Smooth muscle cell (in vitro differentiated cells): ENCODE measurements around the gene CACNA1A. TPM values are rescaled to one million over a fixed set of nuclear protein-coding genes. Genes with fewer than 3 reads are reported as not detected.

ENCODE experiments used
- DNase-seq: peaks from one replicate; lab custom pipeline; 2025; ENCODE audit not compliant: unreplicated experiment; lab: John Stamatoyannopoulos, UW
- H2AFZ ChIP-seq: fragments of 200-600 bp; sonication (generic); 2 replicates; pipeline ENCODE4 v1.6.0; 2016; ENCODE audit warnings: antibody characterized with exemption, low read depth, mild to moderate bottlenecking
- H3F3A ChIP-seq: fragments of 200-600 bp; sonication (generic); 2 replicates; pipeline ENCODE4 v1.6.0; 2017; ENCODE audit warnings: antibody characterized with exemption, low read depth
- H3K27ac ChIP-seq: fragments of 200-600 bp; sonication (generic); 2 replicates; pipeline ENCODE4 v1.5.1; 2016; ENCODE audit warnings: low read depth, mild to moderate bottlenecking
- H3K27me3 ChIP-seq: fragments of 200-600 bp; sonication (generic); 2 replicates; pipeline ENCODE4 v1.6.1; 2016; ENCODE audit warnings: low read depth, mild to moderate bottlenecking
- H3K36me3 ChIP-seq: fragments of 200-600 bp; sonication (generic); 2 replicates; pipeline ENCODE4 v1.5.1; 2016; ENCODE audit warnings: low read depth
- H3K4me1 ChIP-seq: fragments of 200-600 bp; sonication (generic); 2 replicates; pipeline ENCODE4 v1.5.1; 2016; ENCODE audit warnings: low read depth
- H3K4me2 ChIP-seq: fragments of 200-600 bp; sonication (generic); 2 replicates; pipeline ENCODE4 v1.6.0; 2016; ENCODE audit warnings: mild to moderate bottlenecking
- H3K4me3 ChIP-seq: fragments of 200-600 bp; sonication (generic); 2 replicates; pipeline ENCODE4 v1.5.1; 2016; ENCODE audit warnings: mild to moderate bottlenecking
- H3K79me2 ChIP-seq: fragments of 200-600 bp; sonication (generic); 2 replicates; pipeline ENCODE4 v1.6.0; 2016; ENCODE audit warnings: low read depth, mild to moderate bottlenecking
- H3K9ac ChIP-seq: fragments of 200-600 bp; sonication (generic); 2 replicates; pipeline ENCODE4 v1.6.0; 2016; ENCODE audit warnings: low read depth
- H3K9me3 ChIP-seq: fragments of 200-600 bp; sonication (generic); replicated peaks from 2 replicates; pipeline ENCODE4 v1.5.1; 2016; ENCODE audit warnings: low read depth
- H4K20me1 ChIP-seq: fragments of 200-600 bp; sonication (generic); 2 replicates; pipeline ENCODE4 v1.6.0; 2016; ENCODE audit warnings: low read depth
- CTCF ChIP-seq: fragments of 200-600 bp; sonication (generic); IDR thresholded peaks from 2 replicates; pipeline ENCODE4 v1.5.1; 2017; ENCODE audit warnings: borderline replicate concordance, mild to moderate bottlenecking, antibody characterized with exemption; ENCODE audit not compliant: insufficient read depth, poor library complexity, severe bottlenecking
- WGBS: methylation state at CpG from one replicate; pipeline ENCODE4 v1.1.7; 2016; ENCODE audit warnings: low lambda C conversion rate; 5-methylcytosine and 5-hydroxymethylcytosine counted together
- polyA plus RNA-seq: library from polyadenylated mRNA; unstranded; fragments of >200 nt; fragmentation: Nextera tagmentation; extraction: Ambion mirVana; gene quantifications from 2 replicates; pipeline ENCODE4 v1.2.1, GENCODE V29; 2016
- total RNA-seq: library from RNA; depleted of rRNA; stranded (reverse); fragments of >200 nt; gene quantifications from 2 replicates; pipeline ENCODE4 v1.2.3, GENCODE V29; 2014

The CACNA1A gene
- total and polyA plus RNA-seq, 2 experiments from 2014 or later, result 1.3 to 3.0 TPM

DNA sequence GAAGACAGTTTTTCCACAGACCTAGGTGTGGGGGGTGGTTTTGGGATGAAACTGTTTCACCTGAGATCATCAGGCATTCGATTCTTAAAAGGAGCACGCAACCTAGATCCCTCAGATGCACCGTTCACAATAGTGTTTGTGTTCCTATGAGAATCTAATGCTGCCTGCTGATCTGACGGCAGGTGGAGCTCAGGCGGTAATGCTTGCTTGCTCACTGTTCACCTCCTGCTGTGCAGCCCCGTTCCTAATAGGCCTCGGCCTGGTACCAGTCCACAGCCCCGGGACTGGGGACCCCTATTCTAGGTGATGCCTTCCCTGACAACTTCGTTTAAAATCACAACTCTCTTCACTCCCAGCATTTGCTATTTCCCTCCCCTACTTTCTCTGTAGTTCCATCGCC, 206.4 kb downstream of the CACNA1A start:
- no peaks in the 10 kb centered on the region for H4K20me1 ChIP-seq
- H3F3A ChIP-seq, result no peaks in the 10 kb centered on the region
- 74% methylated on average over 10 of the region's 10 CpGs for WGBS
- H3K9ac ChIP-seq, result no peak overlapping the region
- H3K36me3 ChIP-seq, result no peaks in the 10 kb centered on the region
- H3K9me3 ChIP-seq, result no peaks in the 10 kb centered on the region
- no peaks in the 10 kb centered on the region for H3K79me2 ChIP-seq
- no peak for TF ChIP-seq CTCF
- no peak overlapping the region for H3K4me2 ChIP-seq
- H3K4me1 ChIP-seq, result no peaks in the 10 kb centered on the region
- no peak overlapping the region for H3K27ac ChIP-seq
- DNase-seq, result no peak
- H2AFZ ChIP-seq, result no peak overlapping the region
- no peak overlapping the region for H3K4me3 ChIP-seq
- H3K27me3 ChIP-seq, result no peaks in the 10 kb centered on the region

DNA sequence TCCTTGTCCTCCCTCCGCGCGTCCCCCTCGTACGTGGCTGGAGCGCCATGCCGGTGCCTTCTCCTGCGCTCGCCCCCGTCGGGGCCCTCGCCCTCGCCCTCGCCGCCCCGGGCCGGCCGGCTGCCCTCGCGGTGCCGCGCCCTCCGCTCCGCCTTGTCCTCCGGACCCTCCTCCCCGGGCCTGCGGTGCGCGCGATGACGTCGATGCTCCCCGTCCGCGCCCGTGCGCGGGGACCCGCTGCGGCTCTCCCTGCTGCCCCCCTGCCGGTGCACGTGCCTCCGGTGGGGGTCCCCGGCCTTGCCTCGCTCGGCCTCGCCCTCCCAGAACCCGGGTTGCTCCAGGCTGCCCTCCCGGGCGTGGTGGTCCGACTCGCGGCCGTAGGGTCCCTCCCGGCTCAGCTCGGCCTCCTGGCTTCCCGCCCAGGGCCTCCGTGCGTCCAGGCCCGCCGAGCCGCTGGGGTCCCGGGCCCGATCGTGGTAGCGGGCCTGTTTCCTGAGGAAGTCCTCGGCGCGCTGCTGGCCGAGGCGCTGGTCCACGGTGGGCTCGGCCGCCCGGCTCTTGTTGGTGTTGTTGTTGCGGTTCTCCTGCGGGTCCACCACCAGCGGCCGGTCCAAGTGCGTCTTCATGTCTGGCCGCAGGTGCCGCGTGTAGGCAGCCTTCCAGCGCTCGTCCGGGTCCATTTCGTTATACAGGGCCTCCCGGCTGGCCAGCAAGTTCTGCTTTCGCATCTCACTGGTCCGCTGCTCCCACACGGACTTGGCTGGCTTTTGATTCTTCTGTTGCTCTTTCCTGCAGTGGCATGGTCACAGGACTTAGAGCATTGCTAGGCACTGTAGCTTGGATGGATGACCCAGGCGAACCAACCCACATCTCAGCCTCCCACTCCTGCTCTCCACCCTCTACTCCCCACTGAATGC, 207.5 kb downstream of the CACNA1A start:
- no peak overlapping the region for H3K9ac ChIP-seq
- H3F3A ChIP-seq, result no peaks in the 10 kb centered on the region
- TF ChIP-seq CTCF, result no peak
- no peaks in the 10 kb centered on the region for H3K4me1 ChIP-seq
- no peaks in the 10 kb centered on the region for H3K27me3 ChIP-seq
- 90% methylated on average over 49 of the region's 92 CpGs for WGBS
- H4K20me1 ChIP-seq, result no peaks in the 10 kb centered on the region
- H3K4me3 ChIP-seq, result no peak overlapping the region
- no peak overlapping the region for H2AFZ ChIP-seq
- no peak overlapping the region for H3K4me2 ChIP-seq
- H3K27ac ChIP-seq, result no peak overlapping the region
- no peak for DNase-seq
- no peaks in the 10 kb centered on the region for H3K79me2 ChIP-seq
- H3K9me3 ChIP-seq, result no peaks in the 10 kb centered on the region
- H3K36me3 ChIP-seq, result no peaks in the 10 kb centered on the region

GRCh38 chr19:13297023-13297422, 209.3 kb downstream of the CACNA1A start:
- Histone ChIP-seq H3F3A (no peaks in the 10 kb centered on the region), H3K4me2 (no peak overlapping the region), H3K4me1 (no peaks in the 10 kb centered on the region), H3K9ac (no peak overlapping the region), H3K36me3 (no peaks in the 10 kb centered on the region), H3K9me3 (no peaks in the 10 kb centered on the region), H2AFZ (no peak overlapping the region), H3K79me2 (no peaks in the 10 kb centered on the region), H3K4me3 (no peak overlapping the region), H3K27me3 (no peaks in the 10 kb centered on the region), H3K27ac (no peak overlapping the region), H4K20me1 (no peaks in the 10 kb centered on the region)
- no peak for TF ChIP-seq CTCF
- 89% methylated on average over 2 of the region's 2 CpGs for WGBS
- DNase-seq, result no peak
